Common myeloid progenitor, CD34-positive (primary cell): ENCODE measurements around the gene TEX14.
A peak's percentile ranks its signal among the peaks of the same experiment; 100 is the strongest.

ENCODE experiments used
- CTCF ChIA-PET: fragments of 350-600 bp; sonication (Branson Sonifier 250); formaldehyde crosslinking; loops from one replicate; lab custom pipeline; 2021; ENCODE audit warnings: antibody characterized with exemption; lab: Charles Lee
- POLR2A ChIA-PET: fragments of 350-600 bp; sonication (Branson Sonifier 250); formaldehyde crosslinking; loops from one replicate; lab custom pipeline; 2021; ENCODE audit warnings: antibody characterized with exemption; lab: Charles Lee
- DNase-seq, 3 donors: peaks; one replicate each; pipeline versions ENCODE4 v3.0.0 to v3.0.0-alpha.2; 2013
- H3K27ac ChIP-seq, 2 experiments: 1 replicate in 1 of 2; 2 replicates in 1 of 2; pipeline ENCODE4 v1.7.0; 2013; ENCODE audit warnings: inconsistent platforms in 2 of 2, low read length in 2 of 2, mild to moderate bottlenecking in 2 of 2, low read depth in 1 of 2, moderate library complexity in 1 of 2; ENCODE audit not compliant: severe bottlenecking in 2 of 2, insufficient read depth in 1 of 2, poor library complexity in 1 of 2
- H3K27me3 ChIP-seq, 5 experiments: replicated peaks in 2 of 5; 1 replicate in 3 of 5; 2 replicates in 2 of 5; pipeline versions ENCODE4 v1.6.1 to v1.7.0; 2013; ENCODE audit warnings: low read length in 4 of 5, mild to moderate bottlenecking in 2 of 5, moderate library complexity in 2 of 5, inconsistent platforms in 1 of 5; ENCODE audit not compliant: insufficient read depth in 5 of 5, control insufficient read depth in 4 of 5
- H3K36me3 ChIP-seq, 4 experiments: 1 replicate in 2 of 4; 2 replicates in 2 of 4; pipeline versions ENCODE4 v1.6.1 to v1.7.0; 2013; ENCODE audit warnings: low read length in 3 of 4, control low read depth in 1 of 4, mild to moderate bottlenecking in 1 of 4; ENCODE audit not compliant: control insufficient read depth in 4 of 4, insufficient read depth in 4 of 4
- H3K4me1 ChIP-seq, 4 experiments: 1 replicate in 3 of 4; 2 replicates in 1 of 4; pipeline versions ENCODE4 v1.6.1 to v1.7.1; 2013; ENCODE audit warnings: low read length in 3 of 4, mild to moderate bottlenecking in 3 of 4, control low read depth in 1 of 4, inconsistent platforms in 1 of 4, moderate library complexity in 1 of 4; ENCODE audit not compliant: control insufficient read depth in 4 of 4, insufficient read depth in 4 of 4; ENCODE audit errors: control extremely low read depth in 1 of 4
- H3K4me3 ChIP-seq, 7 experiments: 1 replicate in 4 of 7; 2 replicates in 3 of 7; pipeline versions ENCODE4 v1.5.1 to v1.7.0; 2013; ENCODE audit warnings: mild to moderate bottlenecking in 7 of 7, low read length in 6 of 7, moderate library complexity in 6 of 7, inconsistent platforms in 2 of 7, low read depth in 2 of 7, control low read depth in 1 of 7; ENCODE audit not compliant: insufficient read depth in 4 of 7, control insufficient read depth in 1 of 7; ENCODE audit errors: extremely low read depth in 1 of 7
- H3K9me3 ChIP-seq, 5 experiments: 1 replicate in 4 of 5; 2 replicates in 1 of 5; pipeline versions ENCODE4 v1.6.1 to v1.7.1; 2013; ENCODE audit warnings: low read length in 4 of 5, mild to moderate bottlenecking in 2 of 5, inconsistent platforms in 1 of 5, low read depth in 1 of 5, moderate library complexity in 1 of 5; ENCODE audit not compliant: control insufficient read depth in 4 of 5, insufficient read depth in 2 of 5; ENCODE audit errors: control extremely low read depth in 1 of 5
- WGBS: methylation state at CpG from one replicate; pipeline ENCODE4 v1.1.5; 2013; ENCODE audit not compliant: insufficient coverage; 5-methylcytosine and 5-hydroxymethylcytosine counted together

Gene TEX14

GRCh38 chr17:58630883-58631522 is 60.8 kb downstream of the TEX14 start:
- peak overlapping the region in 1 of 2 experiments; percentile 100 for H3K27ac ChIP-seq
- POLR2A ChIA-PET: interaction anchor here (0.6 to 2.7 kb wide), 21 partner anchors 9 to 989 kb away, joined by 3 to 69 read pairs (median 4); partner anchors contain the start of genes CLTC, MTMR4, RAD51C and SUPT4H1
- peak in 1 of 3 donors; percentile 91 for DNase-seq

DNA sequence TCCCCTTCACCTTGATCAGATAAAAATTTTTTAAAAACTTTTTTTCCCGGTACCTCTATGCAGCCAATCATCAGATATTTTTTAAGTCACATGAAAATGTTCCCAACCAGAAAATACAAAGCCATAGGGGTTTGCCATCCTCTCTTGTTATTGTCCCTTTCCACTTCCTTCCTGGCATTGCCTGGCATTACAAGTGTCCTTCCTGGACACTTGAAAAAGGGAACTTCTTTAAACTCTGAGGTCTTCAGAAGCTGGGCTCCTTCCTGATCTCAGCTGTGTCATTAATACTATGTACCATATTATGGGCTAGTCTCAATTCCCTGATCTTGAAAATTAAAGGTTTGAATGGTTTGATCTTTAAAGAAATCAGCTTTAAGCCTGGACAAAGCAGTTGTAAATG is 64.9 kb downstream of the TEX14 start:
- POLR2A ChIA-PET: no interaction called here
- Histone ChIP-seq H3K27me3 (no peaks in the 10 kb centered on the region), H3K4me3 (no peak overlapping the region), H3K36me3 (no peaks in the 10 kb centered on the region), H3K9me3 (no peaks in the 10 kb centered on the region), H3K4me1 (peaks cover 0 to 19% (median 12%) of the 10 kb centered on the region in 4 experiments), H3K27ac (no peak overlapping the region)
- peak in 2 of 3 donors; percentile 46 to 57 for DNase-seq
- WGBS: 42% methylated on average over 1 of the region's 1 CpG
- CTCF ChIA-PET: interaction anchor here (1.5 to 2.6 kb wide), 2 partner anchors 38 to 89 kb away, joined by 3 to 10 read pairs; no protein-coding TSS in a partner anchor

More at GRCh38 chr17:58630883-58631522, 60.8 kb downstream of the TEX14 start:
- Histone ChIP-seq H3K4me3 (peak overlapping the region in 2 of 7 experiments; percentile 4 to 75), H3K4me1 (peaks cover 0 to 24% (median 17%) of the 10 kb centered on the region in 4 experiments), H3K9me3 (no peaks in the 10 kb centered on the region), H3K36me3 (no peaks in the 10 kb centered on the region), H3K27me3 (no peaks in the 10 kb centered on the region)
- CTCF ChIA-PET: interaction anchor here (0.9 to 2.6 kb wide), 10 partner anchors 9 to 109 kb away, joined by 3 to 12 read pairs (median 4); no protein-coding TSS in a partner anchor
- 50% methylated on average over 2 of the region's 10 CpGs for WGBS

- ChIA-PET CTCF (interaction anchor here (1.9 kb wide), 1 partner anchor 47 kb away, joined by 5 read pairs; no protein-coding TSS in a partner anchor), POLR2A (no interaction called here)
- Histone ChIP-seq H3K4me3 (no peak overlapping the region), H3K36me3 (no peaks in the 10 kb centered on the region), H3K27me3 (no peaks in the 10 kb centered on the region), H3K9me3 (no peaks in the 10 kb centered on the region), H3K27ac (no peak overlapping the region), H3K4me1 (peaks cover 0 to 20% (median 10%) of the 10 kb centered on the region in 4 experiments)
- 100% methylated on average over 1 of the region's 1 CpG for WGBS
- no peak for DNase-seq
Observed at GRCh38 chr17:58624751-58625150, 67.1 kb downstream of the TEX14 start.

DNA sequence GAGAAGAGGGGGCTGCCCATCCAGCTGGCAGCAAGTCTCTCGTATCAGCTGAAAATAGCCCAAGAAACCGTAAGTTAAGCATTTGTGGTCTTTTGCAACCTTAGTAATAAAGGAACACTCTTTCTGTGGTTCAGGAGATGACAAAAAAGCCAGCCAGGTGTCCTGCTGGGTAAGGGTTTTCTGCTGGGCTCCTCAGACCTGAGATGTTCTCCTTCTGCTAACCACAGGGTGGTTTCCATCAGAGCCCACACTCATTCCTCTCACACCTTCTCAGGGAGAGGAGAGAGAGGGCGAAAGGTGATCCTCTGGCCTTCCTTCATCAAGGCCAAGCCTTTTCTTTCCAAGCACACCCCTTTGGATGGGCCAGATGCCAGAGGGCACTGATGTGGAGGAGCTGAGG is 70.7 kb downstream of the TEX14 start:
- CTCF ChIA-PET: interaction anchor here (0.8 kb wide), 1 partner anchor 33 kb away, joined by 3 read pairs; no protein-coding TSS in a partner anchor
- H3K4me3 ChIP-seq: no peak overlapping the region
- POLR2A ChIA-PET: no interaction called here

DNA sequence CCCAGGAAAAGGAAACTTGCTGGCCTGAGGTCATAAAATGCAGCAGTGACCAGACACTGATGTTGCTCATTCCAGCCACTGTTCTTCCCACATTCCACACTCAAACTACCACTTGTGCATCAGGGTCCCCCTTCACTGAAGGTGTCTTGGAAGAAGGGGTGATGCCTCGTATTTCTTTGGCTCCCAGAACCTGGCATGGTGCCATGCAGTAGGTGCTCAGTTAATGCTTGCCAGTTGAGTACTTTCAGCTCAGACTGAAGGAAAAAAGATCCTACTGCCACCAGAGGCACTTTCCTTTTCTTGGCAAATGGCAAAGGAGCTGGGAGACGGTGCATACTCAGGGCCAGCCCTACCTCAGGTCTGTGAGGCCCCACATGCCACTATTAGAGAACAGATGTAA is 73.5 kb downstream of the TEX14 start:
- Histone ChIP-seq H3K27me3 (no peaks in the 10 kb centered on the region), H3K4me3 (no peak overlapping the region), H3K36me3 (no peaks in the 10 kb centered on the region), H3K9me3 (no peaks in the 10 kb centered on the region), H3K27ac (no peak overlapping the region), H3K4me1 (peaks cover 8 to 37% (median 28%) of the 10 kb centered on the region in 4 experiments)
- CTCF ChIA-PET: interaction anchor here (0.9 kb wide), 1 partner anchor 13 kb away, joined by 4 read pairs; no protein-coding TSS in a partner anchor
- 86% methylated on average over 1 of the region's 2 CpGs for WGBS
- POLR2A ChIA-PET: interaction anchor here (0.6 kb wide), 1 partner anchor 30 kb away, joined by 3 read pairs; no protein-coding TSS in a partner anchor
- DNase-seq: no peak

More for the DNA sequence above, 70.7 kb downstream of the TEX14 start:
- H3K4me1 ChIP-seq: peaks cover 4 to 18% (median 10%) of the 10 kb centered on the region in 4 experiments
- DNase-seq: peak in 2 of 3 donors; percentile 58 to 62
- no peaks in the 10 kb centered on the region for H3K36me3 ChIP-seq
- WGBS: 100% methylated on average over 1 of the region's 3 CpGs
- H3K9me3 ChIP-seq: no peaks in the 10 kb centered on the region
- no peaks in the 10 kb centered on the region for H3K27me3 ChIP-seq
- H3K27ac ChIP-seq: no peak overlapping the region

DNA sequence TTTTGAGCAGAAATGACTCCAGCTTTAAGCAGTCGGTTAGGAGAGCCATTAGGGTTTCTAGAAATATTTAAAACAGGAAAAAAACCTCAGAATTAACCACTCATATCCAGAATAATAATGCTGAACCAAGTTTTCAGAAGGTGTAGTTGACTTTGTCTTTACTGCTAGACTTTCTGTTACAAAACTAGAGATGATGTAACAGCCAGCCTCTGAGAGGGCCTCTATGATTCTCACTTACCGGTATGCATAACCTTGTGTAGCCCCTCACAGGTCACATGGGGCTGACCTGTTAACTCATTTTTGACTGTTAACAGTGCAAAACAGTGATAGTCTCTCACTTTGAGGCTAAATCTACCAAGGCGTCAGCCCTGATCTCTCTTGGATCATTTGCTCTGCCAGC is 74.3 kb downstream of the TEX14 start:
- Histone ChIP-seq H3K4me3 (no peak overlapping the region), H3K27ac (no peak overlapping the region), H3K4me1 (peaks cover 8 to 37% (median 28%) of the 10 kb centered on the region in 4 experiments), H3K27me3 (no peaks in the 10 kb centered on the region), H3K9me3 (no peaks in the 10 kb centered on the region), H3K36me3 (no peaks in the 10 kb centered on the region)
- 100% methylated on average over 2 of the region's 3 CpGs for WGBS
- no peak for DNase-seq
- CTCF ChIA-PET: no interaction called here
- POLR2A ChIA-PET: interaction anchor here (0.6 kb wide), 2 partner anchors 14 to 29 kb away, joined by 3 to 6 read pairs; no protein-coding TSS in a partner anchor
